ENCODE measurements around the gene RRAS2.
A peak's percentile ranks its signal among the peaks of the same experiment; 100 is the strongest.
"Not testable (repeated sequence)": the region's sequence is repeated elsewhere in the genome, so short reads cannot be mapped to it uniquely, and the experiment has no call there.

RRAS2 gene

DNA sequence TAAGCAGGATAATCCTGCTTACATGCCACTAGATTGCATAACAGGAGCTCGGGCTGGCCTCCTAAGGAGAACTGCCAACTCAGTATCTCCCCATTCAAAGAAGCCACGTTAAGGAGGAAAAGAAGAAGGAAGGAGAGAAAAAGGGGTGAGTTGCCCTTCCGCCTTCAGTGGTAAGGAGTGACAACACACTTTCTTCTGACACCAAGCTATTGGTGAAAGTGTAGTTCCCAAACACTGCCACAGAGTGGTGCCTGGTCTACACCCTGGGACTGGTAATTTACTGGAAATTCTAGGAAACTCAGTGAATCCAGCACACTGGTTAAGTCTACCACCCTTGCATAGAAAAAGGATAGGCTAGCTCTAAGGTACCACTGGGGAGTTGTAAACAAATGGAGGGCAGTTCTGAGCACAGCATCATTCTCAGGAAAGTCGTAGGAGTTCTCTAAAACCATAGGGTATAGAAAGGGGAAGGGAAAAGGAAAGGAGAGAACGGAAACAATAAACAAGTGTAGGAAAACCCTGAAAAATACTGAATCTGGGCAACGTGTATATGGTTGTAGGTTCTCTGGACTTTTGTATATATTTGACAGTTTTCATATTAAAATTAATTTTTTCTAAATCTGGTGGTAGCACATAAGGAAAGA lies 58.2 kb downstream of the RRAS2 start:
- DNase-seq, result peak; percentile 51

DNA sequence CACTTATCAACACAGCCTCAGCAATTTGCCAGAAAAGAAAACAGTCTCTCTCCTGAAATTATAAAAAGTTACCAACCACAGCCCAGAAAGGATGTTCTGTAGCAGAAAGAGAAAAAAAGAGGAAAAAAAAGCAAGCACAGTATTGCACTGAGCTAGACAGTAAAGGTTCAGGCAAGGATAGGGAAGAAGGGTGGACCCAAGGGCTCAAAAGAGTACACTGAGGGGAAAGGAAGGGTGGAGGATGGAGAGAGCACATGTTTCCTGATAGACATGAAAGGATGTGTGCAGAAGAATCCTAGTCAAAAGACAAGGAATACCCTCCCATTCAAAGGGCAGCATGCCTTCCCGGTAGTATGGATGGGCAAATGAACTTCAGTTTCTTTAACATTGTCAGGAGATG lies 59.1 kb downstream of the RRAS2 start:
- DNase-seq, result no peak

DNA sequence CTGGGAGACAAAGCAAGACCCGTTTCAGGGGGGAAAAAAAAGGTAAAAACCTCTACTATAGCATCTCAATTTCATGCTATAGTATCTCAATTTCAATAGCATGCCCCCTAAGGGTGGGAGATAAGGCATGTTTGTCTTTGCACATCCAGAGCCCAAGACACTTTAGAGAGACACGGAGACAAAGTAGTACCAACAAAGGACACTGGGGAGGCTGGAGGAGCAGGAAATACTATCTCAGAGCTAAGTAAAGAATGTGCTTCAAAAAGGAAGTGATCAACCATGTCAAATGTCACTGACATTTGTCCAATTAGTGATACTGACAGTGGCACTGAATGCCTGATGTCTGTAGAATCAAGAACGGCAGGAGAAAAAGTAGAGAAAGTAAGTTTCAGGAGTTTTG lies 68.6 kb downstream of the RRAS2 start:
- DNase-seq, result no peak

DNA sequence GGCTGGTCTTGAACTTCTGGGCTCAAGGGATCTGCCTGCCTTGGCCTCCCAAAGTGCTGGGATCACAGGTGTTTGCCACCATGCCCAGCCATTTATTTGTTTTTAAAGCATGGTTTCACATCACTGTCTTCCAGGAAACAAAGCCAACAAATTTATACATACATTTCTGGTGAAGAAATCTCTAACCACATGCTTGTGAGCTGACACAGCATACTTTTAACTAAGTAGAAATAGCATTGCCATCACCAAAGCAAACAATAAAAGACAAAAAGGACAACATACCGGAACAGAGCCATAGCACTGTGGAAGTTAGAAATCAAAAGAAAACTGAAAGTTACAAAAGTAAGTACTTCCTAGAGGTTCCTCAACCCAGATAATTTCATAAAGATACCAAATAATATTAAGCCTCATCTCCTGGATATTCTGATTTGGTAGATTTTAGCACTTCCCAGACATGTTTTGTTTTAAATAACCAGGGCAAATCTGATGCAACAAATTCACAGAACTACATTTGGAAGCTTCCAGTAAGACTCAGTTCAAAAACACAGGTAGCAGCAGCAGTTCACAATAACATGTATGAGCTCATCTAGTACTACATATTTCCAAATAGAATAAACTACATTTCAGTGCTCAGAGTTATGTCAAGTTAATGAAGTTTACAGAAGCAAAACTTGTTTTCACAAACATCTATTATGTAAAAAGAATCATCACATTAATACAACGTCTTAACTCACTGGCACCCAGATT lies 70.6 kb downstream of the RRAS2 start:
- no peak for DNase-seq

DNA sequence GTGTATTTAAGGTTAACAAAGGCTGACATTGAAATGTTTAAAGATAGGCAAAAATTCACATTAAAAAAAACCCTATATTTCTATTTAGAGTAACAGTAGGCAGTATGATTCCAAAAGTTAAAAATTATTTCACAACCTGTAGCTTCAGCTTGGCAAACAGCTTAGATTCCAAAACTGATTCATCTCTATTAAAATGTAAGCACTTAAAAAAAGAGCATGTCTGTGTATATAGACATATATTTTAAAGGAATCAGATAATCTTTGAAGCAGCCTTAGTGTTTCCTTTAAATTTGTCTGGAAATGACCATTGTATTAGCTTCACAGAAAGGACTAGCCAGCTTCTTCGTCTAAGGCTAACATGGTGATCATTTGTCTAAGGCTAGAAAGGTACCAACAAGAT lies 80.1 kb downstream of the RRAS2 start:
- not testable (repeated sequence) for DNase-seq

DNA sequence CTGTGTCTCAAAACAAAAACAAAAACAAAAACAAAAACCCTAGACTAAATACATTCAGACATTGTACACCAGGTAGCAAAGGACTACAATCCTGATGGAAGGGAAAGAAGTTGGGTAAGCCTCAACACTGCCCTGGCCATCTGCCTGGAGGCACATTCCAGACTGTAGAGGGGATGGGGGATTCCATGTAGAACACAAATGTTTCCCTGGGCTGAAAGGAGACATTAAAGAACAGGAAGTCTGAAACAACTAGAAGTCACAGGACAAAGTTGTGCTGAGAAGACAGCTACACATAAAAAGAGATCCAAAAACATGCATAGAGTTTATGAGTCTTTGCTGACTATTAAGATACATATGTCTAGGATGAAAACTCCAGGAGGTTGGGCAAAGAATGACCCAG lies 83.9 kb downstream of the RRAS2 start:
- DNase-seq, result no peak

DNA sequence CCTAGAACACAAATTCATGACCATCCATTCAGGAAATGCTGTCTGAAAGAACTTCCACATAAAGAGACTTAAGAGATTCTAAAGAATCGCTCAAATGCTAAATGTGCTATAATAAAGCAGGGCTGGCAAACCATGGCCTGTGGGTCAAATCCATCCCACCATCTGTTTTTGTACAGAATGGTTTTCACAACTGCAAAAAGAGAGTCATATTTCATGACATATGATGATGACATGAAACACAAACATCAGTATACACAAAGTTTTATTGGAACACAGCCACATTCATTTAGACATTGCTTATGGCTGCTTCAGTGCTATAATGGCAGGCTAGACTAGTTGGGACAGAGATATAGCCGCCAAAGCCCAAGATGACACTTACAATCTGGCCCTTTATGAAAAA lies 85.1 kb downstream of the RRAS2 start:
- no peak for DNase-seq

DNA sequence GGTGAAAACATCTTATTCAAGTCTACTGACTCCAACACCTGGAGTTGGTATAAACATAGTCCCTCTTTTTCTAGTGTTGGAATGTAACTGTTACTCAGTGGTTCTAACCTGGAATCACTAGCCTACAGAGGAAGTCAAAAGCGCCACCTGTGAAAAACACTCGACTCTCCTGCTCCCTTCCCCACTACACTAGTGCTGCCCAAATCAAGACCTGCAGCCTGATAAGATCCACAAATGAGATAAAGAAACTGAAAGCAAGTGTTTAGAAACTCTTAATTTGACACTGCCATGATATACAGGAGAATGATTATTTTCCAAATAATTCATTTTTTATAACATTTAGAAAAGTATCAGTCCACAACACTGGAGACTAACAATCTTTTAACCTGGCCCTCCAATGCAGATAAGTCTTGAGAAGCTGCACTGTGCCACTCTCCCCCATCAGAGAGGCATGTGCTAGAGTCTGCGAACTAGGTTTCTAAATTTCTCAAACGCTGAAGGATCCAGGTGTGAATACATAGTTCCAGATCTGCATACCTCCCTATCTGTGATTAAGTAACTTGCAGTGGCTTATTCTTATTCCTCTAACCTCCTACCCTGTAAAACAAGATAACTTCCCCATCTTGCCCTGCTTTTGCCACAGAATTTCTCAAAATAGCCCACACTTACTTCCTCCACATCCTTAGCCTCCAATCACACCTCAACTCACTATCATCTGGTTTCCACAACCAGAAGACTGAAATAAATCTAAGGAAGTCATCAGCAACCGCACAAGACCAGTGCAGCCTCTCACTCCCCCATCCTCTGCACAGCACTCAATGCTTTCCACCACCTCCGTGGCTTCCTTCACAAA lies 88.1 kb downstream of the RRAS2 start:
- DNase-seq, result no peak

DNA sequence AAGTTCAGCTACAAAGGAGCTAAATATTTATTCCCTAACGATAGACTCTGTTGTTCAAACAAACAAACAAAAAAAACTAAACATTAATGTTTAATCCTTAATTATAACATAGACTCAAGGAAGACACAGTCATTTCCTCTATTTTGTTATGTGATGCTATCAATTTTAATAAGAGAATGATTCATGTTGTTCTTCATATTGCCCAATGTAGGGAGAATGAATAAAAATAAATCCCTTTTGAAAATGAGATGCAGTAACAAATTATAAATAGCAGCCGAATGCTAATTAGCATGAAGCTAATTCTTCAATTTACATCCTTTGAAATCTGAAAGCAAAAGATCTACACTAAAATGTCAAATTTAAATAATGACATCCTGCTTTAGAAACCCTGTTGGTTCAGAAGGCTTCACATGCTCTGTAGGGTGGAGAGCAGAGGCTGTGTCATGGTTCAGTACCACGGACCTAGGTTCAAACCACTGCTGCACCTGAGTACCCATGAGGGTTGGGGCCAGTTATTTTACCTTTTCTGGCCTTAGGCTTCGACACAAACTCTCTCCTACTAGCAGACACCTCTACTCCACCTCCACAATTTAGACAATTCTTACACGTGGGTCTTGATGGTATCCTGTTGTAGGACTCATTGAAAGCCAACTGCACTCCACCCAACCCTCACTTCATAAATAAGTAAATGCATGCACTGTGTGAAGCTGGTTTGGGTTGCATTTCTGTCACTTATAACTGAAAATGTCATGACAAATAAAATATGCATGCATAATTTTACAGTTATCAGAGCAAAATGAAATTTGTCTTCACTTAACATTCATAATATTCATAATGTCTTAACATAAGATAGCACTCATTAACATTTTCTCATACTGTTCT lies 89.0 kb downstream of the RRAS2 start:
- no peak for DNase-seq

DNA sequence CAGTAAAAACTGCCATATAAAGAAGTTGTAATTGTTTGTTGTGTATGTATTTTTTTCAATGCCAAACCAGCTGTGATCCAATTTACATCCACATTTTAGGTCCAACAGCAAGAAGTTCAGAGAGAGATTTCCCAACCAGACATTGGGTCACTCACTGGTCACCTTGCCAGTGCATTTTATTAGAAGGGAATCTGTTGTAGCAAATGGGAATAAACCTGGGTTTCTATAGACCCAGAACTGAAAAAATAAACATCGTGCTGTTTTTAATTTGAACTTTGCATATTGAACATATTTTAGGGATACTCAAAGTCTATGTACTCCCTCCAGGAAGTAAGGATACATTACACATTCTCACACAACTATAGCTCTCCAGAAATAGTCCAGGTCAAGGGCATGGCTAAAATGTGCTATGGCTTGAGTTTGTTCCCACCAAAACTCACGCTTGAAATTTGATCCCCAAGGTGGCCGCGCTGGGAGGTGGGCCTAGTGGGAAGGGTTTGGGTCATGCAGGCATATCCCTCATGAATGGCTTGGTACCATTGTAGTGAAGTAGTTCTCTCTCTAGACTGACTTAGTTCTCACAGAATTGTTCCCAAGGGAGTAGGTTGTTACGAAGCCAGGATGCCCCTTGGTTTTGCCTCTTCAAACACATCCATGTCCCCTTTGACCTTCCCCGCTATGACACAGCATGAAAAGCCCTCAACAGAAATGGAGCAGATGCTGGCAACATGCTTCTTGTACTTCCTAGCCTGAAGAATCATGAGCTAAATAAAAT lies 90.9 kb downstream of the RRAS2 start:
- DNase-seq, result no peak

DNA sequence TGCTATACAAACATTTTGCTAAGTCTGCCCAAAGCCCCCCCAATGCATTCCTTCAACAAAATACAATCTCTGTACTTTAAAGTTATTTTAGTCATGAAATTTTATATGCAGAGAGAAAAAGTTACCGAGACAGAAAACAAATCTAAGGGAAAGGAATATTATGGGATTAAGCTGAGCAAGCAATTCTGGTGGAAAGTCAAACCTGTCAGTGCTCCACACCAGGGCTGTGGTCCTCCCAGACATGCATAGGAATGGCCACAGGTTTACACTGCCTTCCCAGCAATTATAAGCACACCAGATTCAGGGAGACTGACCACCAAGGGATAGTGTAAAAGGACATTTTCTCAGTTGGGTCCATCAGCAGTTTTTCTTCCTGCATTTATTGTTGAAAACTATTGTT lies 92.4 kb downstream of the RRAS2 start:
- no peak for DNase-seq

DNA sequence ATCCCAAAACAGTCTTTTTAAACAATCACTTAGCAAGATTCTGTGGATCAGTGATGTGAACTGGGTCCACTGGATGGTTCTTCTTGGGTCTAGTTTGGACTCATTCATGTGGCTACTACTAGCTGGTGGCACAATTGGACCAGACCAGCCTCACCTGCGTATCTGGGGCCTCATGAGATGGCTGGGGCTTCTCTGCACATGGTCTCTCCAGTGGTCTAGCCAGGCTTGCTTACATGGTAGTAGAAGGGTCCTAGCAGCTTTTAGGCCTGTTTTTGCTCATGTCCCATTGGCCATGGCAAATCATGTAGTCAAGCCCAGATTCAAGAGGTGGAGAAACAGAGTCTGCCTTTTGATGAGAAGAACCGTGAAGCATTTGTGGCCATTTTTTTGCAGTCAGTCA lies 94.0 kb downstream of the RRAS2 start:
- DNase-seq, result no peak

DNA sequence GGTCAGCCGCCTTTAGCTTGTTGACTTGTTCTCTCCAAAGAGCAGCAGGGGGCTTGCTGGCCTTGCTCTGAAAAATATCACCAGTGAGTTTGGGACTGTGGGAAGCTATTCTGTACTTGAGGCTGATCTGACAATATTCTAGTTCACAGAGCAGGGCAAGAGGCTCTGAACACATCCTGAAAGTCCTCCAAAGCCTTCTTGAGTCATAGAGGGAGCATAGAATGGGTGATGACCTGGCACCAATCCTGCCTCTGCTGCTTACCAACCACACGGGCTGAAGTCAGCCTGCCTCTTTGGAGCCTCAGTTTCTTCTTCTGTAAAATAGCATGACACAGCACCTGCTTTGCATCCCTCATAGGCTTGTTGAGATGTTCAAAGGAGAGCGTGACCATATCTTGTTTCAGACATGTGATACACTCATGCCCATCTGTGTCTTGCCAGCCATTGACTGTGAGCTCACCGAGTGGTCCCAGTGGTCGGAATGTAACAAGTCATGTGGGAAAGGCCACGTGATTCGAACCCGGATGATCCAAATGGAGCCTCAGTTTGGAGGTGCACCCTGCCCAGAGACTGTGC lies 96.6 kb downstream of the RRAS2 start:
- no peak for DNase-seq

DNA sequence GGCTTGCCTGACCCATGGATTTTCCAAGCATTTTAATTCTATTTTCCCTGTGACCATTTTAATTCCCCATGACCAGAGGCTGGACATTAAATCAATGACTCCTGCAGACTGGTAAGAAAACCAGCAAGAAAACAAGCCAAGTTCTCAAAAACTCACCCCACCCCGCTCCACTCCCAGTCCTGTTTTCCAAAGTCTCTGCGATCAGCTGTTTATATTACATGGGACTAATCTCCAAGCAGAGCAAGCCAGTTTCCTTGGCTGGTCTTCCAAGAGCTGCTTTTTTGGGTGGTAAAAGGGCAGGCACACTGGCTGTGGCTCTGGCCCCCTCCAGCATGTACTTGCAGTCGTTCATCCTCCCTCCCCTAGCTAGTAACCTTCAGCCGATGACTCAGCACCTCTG lies 97.9 kb downstream of the RRAS2 start:
- no peak for DNase-seq

DNA sequence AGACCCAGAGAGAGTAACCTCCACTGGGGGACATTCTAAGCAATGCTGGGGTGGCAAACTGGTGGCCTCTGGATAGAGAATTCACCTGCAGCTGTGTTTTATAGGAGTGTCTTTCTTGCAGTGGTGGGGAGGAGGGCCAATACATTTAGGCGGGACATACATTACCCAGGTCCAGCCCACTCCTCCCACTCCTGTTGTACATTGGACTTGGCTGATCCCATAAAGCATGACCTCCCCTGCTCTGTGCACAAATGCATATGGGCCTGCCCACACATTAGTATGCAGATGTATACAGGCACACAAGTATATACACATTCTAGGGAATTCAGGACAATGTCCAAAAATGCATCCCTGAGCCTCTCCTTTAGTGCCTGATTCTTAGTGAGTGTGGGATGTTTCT lies 99.1 kb downstream of the RRAS2 start:
- no peak for DNase-seq

DNA sequence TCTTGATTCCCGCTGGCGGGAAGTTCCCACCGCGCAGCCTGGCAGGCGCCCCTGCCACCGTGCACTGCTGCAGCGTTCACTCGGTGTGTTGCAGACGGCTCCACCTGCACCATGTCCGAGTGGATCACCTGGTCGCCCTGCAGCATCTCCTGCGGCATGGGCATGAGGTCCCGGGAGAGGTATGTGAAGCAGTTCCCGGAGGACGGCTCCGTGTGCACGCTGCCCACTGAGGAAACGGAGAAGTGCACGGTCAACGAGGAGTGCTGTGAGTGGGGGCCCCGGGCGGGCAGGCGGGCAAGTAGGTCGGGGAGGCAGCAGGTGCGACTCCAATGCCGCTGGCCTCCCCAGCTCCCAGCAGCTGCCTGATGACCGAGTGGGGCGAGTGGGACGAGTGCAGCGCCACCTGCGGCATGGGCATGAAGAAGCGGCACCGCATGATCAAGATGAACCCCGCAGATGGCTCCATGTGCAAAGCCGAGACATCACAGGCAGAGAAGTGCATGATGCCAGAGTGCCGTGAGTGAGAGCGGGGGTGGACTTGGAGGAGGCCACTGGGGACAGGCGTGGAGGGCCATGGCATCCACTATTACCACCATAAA lies 99.7 kb downstream of the RRAS2 start:
- DNase-seq, result no peak

DNA sequence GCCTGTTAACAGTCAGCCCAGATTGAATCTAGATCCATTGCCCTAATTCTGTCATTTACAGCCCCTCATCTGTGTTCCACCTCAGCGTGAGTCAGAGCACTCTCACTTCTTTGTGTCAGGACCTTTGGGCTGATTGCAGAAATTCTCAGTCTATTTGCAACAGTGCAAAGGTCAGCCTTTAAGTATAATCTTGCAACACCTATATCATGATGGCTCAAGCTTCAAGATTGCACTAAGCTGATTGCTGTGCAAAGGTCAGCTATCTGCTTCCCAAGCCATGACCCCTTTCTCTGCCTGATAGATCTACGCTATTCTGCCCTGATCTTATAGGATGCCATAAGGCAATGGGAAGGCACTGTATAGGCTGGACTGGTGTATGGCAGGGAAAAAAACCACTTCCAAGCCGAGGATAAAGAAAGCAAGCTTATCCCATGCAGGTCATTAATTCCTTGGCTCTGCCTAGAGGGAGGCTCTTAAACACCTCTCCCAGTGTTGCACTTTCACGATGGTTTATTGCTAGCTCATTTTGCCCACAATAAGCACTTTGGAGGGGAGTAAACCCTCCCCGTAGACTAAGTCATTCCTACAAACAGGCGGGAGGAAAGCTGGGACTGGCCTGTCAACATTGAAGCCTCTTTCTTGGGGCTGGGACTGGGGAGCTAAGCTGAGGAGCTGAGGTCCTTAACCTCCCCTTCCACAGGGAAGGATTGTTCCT lies 100.6 kb downstream of the RRAS2 start:
- DNase-seq, result no peak

DNA sequence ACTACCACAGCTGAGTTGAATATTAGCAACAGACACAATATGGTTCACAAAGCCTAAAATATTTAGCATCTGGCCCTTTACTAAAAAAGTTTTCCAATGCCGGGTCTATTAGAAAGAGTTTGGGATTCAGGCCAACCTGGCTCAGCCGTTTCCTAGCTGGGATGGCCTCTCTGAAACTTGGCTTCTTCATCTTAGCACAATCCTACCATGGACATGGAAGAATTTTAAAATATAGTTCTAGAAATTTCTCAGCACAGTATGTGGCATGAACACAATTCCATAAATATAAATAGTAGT lies 103.8 kb downstream of the RRAS2 start:
- DNase-seq, result no peak

DNA sequence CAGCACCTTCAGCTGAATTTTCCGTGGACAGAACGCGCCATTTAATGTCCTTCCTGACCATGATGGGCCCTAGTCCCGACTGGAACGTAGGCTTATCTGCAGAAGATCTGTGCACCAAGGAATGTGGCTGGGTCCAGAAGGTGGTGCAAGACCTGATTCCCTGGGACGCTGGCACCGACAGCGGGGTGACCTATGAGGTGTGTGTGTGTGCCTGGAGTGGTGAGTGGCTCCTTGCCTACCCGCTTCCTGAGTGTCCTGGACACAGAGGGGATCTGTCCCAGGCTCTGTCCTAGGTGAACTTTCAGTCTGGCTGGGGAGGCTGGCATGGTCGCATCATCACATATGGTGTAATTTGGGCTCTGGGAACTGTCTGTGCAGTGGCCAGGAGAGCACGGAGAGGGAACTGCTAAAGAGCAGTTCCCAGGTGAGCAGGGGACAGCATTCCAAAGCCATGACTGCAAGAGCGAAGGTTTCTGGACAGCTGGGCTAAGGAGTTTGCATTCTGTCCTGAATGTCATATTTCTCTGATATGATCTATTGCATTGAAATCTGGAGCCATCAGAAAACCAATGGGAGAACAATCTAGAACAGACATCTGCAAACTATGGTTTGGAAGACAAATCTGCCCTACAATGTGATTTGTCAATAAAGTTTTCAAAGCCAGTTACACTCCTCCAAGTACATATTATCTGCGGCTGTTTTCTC lies 104.3 kb downstream of the RRAS2 start:
- DNase-seq, result no peak

DNA sequence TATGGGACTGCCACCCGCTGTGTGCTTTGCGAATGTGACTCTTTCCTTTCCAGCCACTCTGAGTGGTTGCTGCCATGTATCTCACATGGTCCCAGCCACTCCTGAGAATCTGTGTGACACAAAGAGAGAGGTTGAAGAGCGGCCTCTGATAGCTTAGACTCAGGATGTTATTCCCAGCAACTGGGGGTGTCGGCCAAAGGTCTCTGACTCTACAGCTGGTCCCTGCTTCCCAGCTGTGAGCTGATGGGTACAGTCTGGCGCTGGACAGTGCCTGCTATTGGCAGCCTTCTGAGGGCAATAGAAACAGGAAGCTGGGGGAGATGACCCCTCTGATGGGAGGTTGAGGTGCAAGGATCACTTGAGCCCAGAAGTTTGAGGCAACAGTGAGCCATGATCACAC lies 105.1 kb downstream of the RRAS2 start:
- no peak for DNase-seq

Measured in left hindlimb (tissue), 1 donor.